Lung (tissue), 12 donors: ENCODE measurements around the gene PTDSS2. TPM values are rescaled to one million over a fixed set of nuclear protein-coding genes. Genes with fewer than 3 reads are reported as not detected.

Experiments
- ATAC-seq: fragments of 200-7000 bp; cut with Tn5 transposase; one replicate; pipeline ENCODE4 v1.9.1; 2020; ENCODE audit warnings: moderate number of reproducible peaks; ENCODE audit not compliant: insufficient read depth, low FRiP score
- DNase-seq, 3 donors: peaks; one replicate each; pipeline ENCODE4 v3.0.0-alpha.2; 2013 to 2017
- H3K27ac ChIP-seq, 2 donors: one replicate each; pipeline ENCODE4 v1.5.1; 2013; ENCODE audit warnings: mild to moderate bottlenecking in 2 of 2, moderate library complexity in 2 of 2, control low read depth in 1 of 2, inconsistent platforms in 1 of 2, low read depth in 1 of 2, low read length in 1 of 2
- H3K27me3 ChIP-seq, 3 donors: one replicate each; pipeline ENCODE4 v1.5.1; 2013; ENCODE audit warnings: low read length in 2 of 3; ENCODE audit not compliant: control insufficient read depth in 3 of 3, insufficient read depth in 3 of 3
- H3K36me3 ChIP-seq, 4 donors: one replicate each; pipeline ENCODE4 v1.5.1; 2013; ENCODE audit warnings: low read length in 4 of 4, mild to moderate bottlenecking in 1 of 4, moderate library complexity in 1 of 4; ENCODE audit not compliant: control insufficient read depth in 4 of 4, insufficient read depth in 4 of 4
- H3K4me1 ChIP-seq, 5 donors: one replicate each; pipeline ENCODE4 v1.5.1; 2013; ENCODE audit warnings: low read length in 5 of 5, mild to moderate bottlenecking in 2 of 5, moderate library complexity in 1 of 5; ENCODE audit not compliant: control insufficient read depth in 5 of 5, insufficient read depth in 5 of 5
- H3K4me3 ChIP-seq: one replicate; pipeline ENCODE4 v1.5.1; 2013; ENCODE audit warnings: mild to moderate bottlenecking, control low read depth, moderate library complexity
- H3K9ac ChIP-seq, 2 donors: one replicate each; pipeline ENCODE4 v1.5.1; 2013; ENCODE audit warnings: low read length in 2 of 2, control low read depth in 1 of 2; ENCODE audit not compliant: insufficient read depth in 1 of 2
- H3K9me3 ChIP-seq, 4 donors: one replicate each; pipeline ENCODE4 v1.5.1; 2013; ENCODE audit warnings: low read length in 3 of 4, mild to moderate bottlenecking in 1 of 4, moderate library complexity in 1 of 4; ENCODE audit not compliant: control insufficient read depth in 4 of 4, insufficient read depth in 3 of 4
- CTCF ChIP-seq: IDR thresholded peaks from 2 replicates; pipeline ENCODE4 v1.5.1; 2012; ENCODE audit warnings: mild to moderate bottlenecking; ENCODE audit errors: control extremely low read depth, extremely low read depth
- WGBS, 2 donors: extraction: QIAGEN DNeasy Blood & Tissue Kit; methylation state at CpG; one replicate each; pipeline ENCODE4 v1.1.7; 2013; 5-methylcytosine and 5-hydroxymethylcytosine counted together
- polyA plus RNA-seq, 2 donors: library from polyadenylated mRNA; stranded (reverse); fragments of 200-250 nt; gene quantifications; one replicate each; pipeline ENCODE4 v1.2.1, GENCODE V29; 2013
- total RNA-seq, 2 donors: library from RNA; depleted of rRNA in 1 of 2; stranded (reverse); fragments of >200 nt in 1 of 2; gene quantifications; one replicate each; pipeline ENCODE4 v1.2.1, GENCODE V29; 2014 to 2021
- donor health status: control.
- donor health status: control.
- donor health status: Bipolar disorder and iron deficiency.
- donor health status: healthy.
- donor health status: DM: yes; HTN: yes; CAD: no.

PTDSS2 gene
- total and polyA plus RNA-seq, 4 donors: 20.4 to 36.5 (median 28.1) TPM

DNA sequence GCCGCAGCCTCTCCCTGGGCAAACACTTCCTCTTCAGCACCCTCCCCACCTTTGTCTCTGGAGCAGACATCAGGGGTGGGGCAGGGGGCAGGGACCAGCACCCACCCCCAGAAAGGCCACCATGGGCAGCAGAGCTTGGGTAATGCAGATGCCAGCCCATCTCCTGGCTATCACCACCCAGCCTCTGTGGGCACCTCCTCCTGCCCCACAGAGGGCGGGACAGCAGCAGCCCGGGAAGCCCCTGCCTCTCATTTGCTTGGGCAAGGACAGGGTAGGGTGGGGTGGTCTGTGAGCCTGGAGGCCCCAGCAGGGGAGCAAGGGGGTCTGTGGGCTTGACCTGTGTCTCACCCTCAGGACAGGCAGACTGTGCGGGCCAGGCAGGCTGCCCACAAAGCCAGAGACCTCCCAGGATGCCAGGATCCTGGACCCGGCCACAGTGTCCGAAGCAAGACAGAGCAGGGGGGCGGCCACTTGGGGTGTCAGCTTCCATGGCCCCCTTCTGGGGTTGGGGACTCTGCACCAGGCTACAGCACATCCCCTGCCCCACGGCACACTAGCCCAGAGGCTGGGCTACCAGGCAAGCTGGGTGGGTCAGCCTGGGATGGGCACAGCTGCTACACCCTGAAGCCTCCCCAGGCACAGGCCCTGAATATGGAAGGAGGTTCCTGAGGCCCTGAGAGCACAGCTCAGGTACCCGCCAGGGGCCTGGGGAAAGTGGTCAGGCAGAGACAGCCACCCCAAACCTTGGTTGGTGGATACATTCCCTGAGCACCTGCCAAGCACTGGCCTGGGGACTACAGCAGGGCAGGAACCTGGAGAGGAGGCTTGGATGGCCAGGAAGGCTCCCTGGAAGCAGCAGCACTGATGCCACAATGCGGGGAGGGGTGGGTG lies 52.5 kb downstream of the PTDSS2 start:
- Histone ChIP-seq H3K4me1 (peaks cover 0 to 28% (median 5%) of the 10 kb centered on the region in 5 donors), H3K27ac (peak overlapping the region in 1 of 2 donors; percentile 30), H3K9ac (no peak overlapping the region), H3K36me3 (peaks cover 4 to 45% (median 26%) of the 10 kb centered on the region in 4 donors), H3K4me3 (no peak overlapping the region), H3K9me3 (no peaks in the 10 kb centered on the region), H3K27me3 (no peaks in the 10 kb centered on the region)
- ATAC-seq (no peak), DNase-seq (no peak)
- no peak for TF ChIP-seq CTCF
- WGBS, 2 donors: 60 to 76% methylated on average over 9 to 10 of the region's 10 CpGs

DNA sequence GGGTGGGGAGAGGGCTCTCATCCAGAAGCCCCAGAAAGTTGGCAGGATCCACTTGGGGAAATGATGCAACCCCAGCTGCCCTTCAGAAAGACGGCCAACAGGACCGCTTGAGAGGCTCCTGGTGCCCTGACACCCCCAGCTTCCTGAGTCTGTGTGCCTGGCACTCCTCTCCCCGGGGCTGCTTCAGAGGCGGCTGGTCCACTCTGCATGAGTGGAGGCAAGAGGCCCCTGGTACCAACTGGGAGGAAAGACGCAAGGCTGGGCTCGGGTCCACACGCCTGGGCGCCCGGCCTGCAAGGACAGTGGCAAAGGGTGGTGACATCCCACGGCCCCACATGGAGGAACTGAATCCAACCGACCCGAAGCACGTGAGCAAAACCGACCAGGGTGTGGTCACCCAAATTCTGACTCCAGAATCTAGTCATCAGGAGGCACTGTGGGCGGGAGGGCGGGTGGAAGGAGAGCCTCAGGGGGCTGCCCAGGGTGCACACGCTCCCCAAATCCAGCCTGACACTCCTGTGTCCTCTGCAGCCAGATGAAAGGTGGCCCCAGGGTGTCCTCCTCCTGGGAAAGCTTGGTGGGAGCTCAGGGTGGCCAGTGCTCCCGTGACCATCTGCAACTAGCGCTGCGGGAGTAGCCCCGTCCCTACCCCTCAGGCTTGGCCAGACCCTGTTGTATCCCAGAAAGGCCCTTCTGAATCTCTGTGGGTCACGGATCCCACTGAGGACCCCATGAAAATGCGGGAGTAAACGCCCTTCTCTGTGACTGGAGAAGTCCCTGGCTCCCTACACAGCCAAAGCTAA lies 53.3 kb downstream of the PTDSS2 start:
- Histone ChIP-seq H3K9ac (no peak overlapping the region), H3K27ac (peak overlapping the region in 1 of 2 donors; percentile 91), H3K27me3 (no peaks in the 10 kb centered on the region), H3K4me3 (peak overlapping the region; percentile 40), H3K9me3 (no peaks in the 10 kb centered on the region), H3K4me1 (peaks cover 0 to 34% (median 5%) of the 10 kb centered on the region in 5 donors), H3K36me3 (peaks cover 4 to 37% (median 19%) of the 10 kb centered on the region in 4 donors)
- no peak for ATAC-seq
- 41% methylated on average over 24 of the region's 24 CpGs for WGBS, 2 donors
- peak in 1 of 3 donors; percentile 21 for DNase-seq
- TF ChIP-seq CTCF: no peak

DNA sequence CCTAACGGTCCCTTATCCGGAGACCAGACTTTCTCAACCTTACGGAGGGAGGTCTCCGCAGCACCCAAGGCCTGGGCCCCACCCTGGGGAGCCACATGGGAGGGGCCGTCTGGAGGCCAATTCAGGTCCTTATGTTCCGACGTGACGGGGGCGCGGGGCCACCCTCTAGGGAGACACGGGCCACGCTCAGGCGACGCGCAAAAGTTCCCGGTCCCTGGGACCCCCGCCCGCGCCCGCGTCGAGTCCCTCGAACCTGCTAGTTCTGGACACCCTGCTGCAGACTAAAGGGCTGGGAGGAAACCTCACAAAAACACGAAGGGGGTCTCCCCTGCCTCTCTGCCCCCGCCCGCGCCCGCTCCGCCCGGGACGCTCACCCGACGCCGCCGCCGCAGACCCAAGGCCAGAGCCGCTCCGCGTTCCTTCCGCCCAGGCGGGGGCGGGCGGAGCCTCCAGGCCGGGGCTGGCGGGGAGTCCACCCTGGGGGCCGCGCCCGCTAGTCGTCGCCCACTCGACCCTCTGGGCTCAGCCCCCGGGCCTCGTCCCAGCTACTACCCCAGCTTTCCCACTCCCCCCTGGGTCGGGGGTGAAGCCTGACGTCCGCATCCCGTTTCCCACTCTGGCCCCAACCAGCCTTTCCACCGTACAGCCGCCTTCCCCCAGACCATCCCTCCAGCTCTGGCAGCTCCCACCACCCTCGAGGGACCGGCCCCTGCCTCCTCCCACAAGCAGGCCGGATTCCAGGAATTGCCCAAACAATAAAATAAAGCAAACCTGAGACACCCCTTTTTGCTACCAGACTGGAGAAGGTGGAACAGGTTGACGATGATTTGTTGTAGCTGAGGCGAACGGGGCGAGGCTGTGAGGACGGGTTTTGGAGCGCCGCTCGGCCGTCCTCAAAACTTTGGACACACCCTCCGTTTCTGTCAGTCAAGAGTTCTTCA lies 54.2 kb downstream of the PTDSS2 start:
- 5 to 15% methylated on average over 68 to 72 of the region's 72 CpGs for WGBS, 2 donors
- ATAC-seq (no peak), DNase-seq (peak; percentile 47 to 49 (median 48))
- peak overlapping the region; percentile 40 for H3K4me3 ChIP-seq
- H3K27me3 ChIP-seq: no peaks in the 10 kb centered on the region
- H3K36me3 ChIP-seq: peaks cover 0 to 29% (median 12%) of the 10 kb centered on the region in 4 donors
- TF ChIP-seq CTCF: no peak
- H3K9me3 ChIP-seq: no peaks in the 10 kb centered on the region
- H3K27ac ChIP-seq: peak overlapping the region; percentile 51 to 91
- H3K4me1 ChIP-seq: peaks cover 0 to 34% (median 5%) of the 10 kb centered on the region in 5 donors
- peak overlapping the region; percentile 25 to 58 for H3K9ac ChIP-seq
